ENCODE data around the gene NKD2. TPM values are rescaled to one million over a fixed set of nuclear protein-coding genes. Genes with fewer than 3 reads are reported as not detected.
"Not testable (repeated sequence)": the region's sequence is repeated elsewhere in the genome, so short reads cannot be mapped to it uniquely, and the experiment has no call there.

NKD2 gene
- total RNA-seq, 1 experiment from 2014 or later, result not detected

DNA sequence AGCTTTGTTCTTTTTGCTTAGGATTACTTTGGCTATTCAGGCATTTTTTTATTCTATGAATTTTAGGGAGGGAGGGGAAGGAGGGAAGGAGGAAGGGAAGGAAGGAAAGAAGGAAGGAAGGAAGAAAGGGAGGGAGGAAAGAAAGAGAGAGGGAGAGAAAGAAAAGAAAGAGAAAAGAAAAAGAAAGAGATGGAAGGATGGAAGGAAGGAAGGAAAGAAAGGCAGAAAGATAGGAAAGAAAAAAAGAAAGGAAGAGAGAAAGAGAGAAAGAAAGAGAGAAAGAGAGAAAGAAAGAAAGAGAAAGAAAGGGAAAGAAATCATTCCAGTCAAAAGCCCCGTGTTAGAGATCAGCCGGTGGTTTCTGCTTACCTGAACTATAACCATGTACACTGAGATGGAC, 20.8 kb upstream of the NKD2 start:
- Histone ChIP-seq H3K4me1 (0 out of 2 replicates have a peak, but pooled peaks cover 3% of the 10 kb centered on the region), H3K4me3 (no peak overlapping the region), H3K36me3 (no peaks in the 10 kb centered on the region), H3K27ac (no peak overlapping the region), H3K9me3 (replicated peaks) (no peaks in the 10 kb centered on the region), H3K27me3 (no peaks in the 10 kb centered on the region)
- no peak for DNase-seq

DNA sequence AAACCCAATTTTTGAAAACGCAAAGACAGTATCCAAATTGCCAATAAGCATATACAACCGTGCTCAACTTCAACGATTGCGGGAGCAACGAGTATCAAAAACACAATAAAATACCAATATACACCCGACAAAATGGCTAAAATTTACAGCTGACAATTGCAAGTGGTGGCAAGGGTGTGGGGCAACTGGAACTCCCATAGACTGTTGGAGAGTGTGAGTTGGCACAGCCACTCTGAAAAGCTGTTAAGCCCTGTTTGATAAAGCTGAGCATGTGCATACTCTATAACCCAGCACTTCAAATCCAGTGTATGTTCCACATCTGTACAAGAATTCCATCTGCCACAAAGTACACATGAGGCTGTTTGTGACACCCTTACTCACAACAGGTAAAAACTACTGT, 20.3 kb upstream of the NKD2 start:
- H3K36me3 ChIP-seq, result no peaks in the 10 kb centered on the region
- H3K27me3 ChIP-seq, result no peaks in the 10 kb centered on the region
- no peak overlapping the region for H3K27ac ChIP-seq
- 0 out of 2 replicates have a peak, but pooled peaks cover 5% of the 10 kb centered on the region for H3K4me1 ChIP-seq
- H3K9me3 ChIP-seq (replicated peaks), result no peaks in the 10 kb centered on the region
- DNase-seq, result no peak
- no peak overlapping the region for H3K4me3 ChIP-seq

DNA sequence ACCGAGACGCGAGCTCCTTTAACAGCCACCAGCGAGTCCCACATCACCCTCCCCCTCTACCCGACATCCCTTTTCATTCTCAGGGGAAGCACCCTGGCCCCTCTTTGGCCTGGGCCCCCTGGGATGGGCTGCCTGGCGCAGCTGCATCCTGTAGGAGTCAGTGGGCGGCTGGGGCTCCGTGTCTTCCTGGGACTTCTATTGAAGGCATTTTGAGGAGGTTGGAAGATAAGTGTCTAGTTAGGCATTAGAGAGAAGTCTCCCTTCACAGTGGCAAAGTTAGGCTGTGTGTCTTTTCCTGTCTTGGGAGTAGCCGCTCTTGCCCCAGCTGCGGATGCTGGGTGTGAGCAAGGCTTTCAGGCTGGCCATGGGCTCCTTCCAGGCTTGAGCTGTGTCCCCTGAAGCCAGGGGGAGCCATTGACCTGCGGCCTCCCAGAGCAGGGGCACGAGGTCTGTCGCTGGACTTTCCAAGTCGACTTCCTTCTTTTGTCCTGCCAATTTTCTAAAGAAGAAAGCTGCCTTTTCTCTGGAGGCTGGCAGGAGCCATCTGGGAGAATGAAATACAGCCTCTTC, 18.6 kb upstream of the NKD2 start:
- DNase-seq, result no peak
- H3K4me3 ChIP-seq, result no peak overlapping the region
- no peaks in the 10 kb centered on the region for H3K9me3 ChIP-seq (replicated peaks)
- 0 out of 2 replicates have a peak, but pooled peaks cover 5% of the 10 kb centered on the region for H3K4me1 ChIP-seq
- H3K27me3 ChIP-seq, result no peaks in the 10 kb centered on the region
- no peak overlapping the region for H3K27ac ChIP-seq
- no peaks in the 10 kb centered on the region for H3K36me3 ChIP-seq

DNA sequence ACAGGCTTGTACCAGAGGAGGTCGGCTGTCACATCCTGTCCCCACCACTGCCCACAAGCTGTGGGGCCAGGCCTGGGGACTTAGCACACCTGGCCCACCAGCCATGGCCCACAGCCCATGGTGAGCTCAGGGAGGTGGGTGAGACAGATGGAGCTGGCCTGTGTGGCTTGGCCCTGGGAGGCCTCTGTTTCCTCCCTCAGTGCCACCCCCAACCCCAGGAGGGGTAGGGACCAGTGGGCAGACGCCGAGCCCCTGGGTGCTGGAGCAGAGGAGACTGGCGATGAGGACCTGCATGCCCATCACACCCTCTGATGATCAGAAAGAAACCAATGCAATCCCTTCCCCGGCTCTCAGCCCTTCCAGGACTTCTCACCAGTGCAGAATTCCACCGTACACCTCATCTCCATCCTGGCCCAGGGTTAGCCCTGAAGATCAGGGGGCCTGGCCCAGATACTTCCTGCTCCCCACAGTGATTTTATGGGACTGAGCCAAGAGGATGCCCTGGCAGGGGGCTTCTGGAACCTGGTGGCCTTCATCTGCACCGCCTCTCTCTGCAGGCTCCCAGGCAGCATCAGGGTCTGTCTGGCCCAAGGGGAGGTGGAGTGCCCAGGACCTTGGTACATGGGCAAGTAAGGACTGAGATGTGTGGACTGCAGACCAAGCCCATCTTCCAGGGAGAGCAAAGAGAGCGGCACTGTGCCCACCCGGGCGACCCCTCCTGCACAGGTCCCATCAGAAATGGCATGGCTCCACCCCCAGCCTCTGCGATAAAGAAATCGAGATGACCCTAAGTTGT, 16.9 kb upstream of the NKD2 start:
- no peak overlapping the region for H3K27ac ChIP-seq
- H3K4me3 ChIP-seq, result no peak overlapping the region
- DNase-seq, result no peak
- H3K27me3 ChIP-seq, result no peaks in the 10 kb centered on the region
- H3K36me3 ChIP-seq, result no peaks in the 10 kb centered on the region
- no peaks in the 10 kb centered on the region for H3K9me3 ChIP-seq (replicated peaks)
- H3K4me1 ChIP-seq, result 0 out of 2 replicates have a peak, but pooled peaks cover 5% of the 10 kb centered on the region

DNA sequence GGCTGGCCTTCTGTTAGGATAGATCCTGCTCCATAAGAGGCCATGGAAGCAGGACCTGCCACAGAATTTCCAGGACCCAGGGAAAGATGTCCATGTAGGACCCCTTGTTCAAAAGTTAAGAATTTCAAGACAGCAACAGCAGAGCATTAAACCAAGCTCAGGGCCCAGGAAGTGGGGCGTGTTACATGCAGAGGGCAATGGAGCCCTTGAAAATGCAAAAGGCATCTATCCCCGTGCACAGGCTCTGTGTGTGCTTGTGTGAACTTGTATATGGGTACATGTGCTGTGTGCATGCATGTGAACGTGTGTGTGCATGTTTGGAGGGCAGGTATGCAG, 14.4 kb upstream of the NKD2 start:
- no peak for DNase-seq
- Histone ChIP-seq H3K4me1 (0 out of 2 replicates have a peak, but pooled peaks cover 8% of the 10 kb centered on the region), H3K27me3 (no peaks in the 10 kb centered on the region), H3K36me3 (no peaks in the 10 kb centered on the region), H3K4me3 (no peak overlapping the region), H3K9me3 (replicated peaks) (no peaks in the 10 kb centered on the region), H3K27ac (no peak overlapping the region)

DNA sequence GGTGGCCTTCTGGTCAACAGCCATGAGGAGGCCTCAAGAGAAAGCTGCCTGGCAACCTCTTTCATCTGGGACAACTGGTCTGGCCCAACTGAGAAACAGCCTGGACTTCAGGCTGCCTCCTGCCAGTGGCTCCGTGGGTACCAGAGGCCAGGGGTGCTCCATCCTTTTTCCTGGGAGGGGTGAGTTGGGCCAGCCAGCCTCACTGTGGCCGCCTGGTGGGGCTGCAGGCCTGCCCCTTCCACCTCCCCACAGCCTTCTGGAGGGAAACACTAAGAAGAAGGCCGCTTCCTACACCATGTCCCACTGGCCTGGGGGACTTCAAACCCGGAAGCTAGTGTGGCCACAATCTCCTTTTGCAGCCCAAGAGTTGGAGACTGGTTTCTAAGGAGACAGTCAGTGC, 13.8 kb upstream of the NKD2 start:
- no peak overlapping the region for H3K27ac ChIP-seq
- 0 out of 2 replicates have a peak, but pooled peaks cover 8% of the 10 kb centered on the region for H3K4me1 ChIP-seq
- no peaks in the 10 kb centered on the region for H3K9me3 ChIP-seq (replicated peaks)
- no peaks in the 10 kb centered on the region for H3K27me3 ChIP-seq
- no peak overlapping the region for H3K4me3 ChIP-seq
- DNase-seq, result no peak
- no peaks in the 10 kb centered on the region for H3K36me3 ChIP-seq

DNA sequence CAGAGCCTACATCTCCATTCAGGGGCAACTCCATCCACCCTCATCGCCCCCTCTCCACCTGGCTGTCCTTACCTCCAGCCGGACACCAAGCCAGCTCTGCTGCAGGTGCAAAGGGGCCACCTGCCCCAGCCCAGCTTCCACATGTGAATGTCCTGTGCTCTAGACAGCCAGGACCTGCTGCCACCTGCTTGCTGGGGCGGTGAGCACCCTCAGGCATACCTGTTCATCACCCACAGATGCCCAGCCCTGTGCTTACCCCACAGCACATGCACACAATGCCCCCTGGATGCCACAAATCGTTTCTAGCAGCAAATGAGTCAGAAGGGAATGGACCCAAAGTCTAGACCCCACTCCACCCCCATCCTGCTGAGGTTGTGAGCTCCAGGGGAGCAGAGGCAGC, 13.3 kb upstream of the NKD2 start:
- no peak for DNase-seq
- no peaks in the 10 kb centered on the region for H3K9me3 ChIP-seq (replicated peaks)
- no peak overlapping the region for H3K27ac ChIP-seq
- H3K4me1 ChIP-seq, result 0 out of 2 replicates have a peak, but pooled peaks cover 8% of the 10 kb centered on the region
- H3K36me3 ChIP-seq, result no peaks in the 10 kb centered on the region
- H3K4me3 ChIP-seq, result no peak overlapping the region
- no peaks in the 10 kb centered on the region for H3K27me3 ChIP-seq

DNA sequence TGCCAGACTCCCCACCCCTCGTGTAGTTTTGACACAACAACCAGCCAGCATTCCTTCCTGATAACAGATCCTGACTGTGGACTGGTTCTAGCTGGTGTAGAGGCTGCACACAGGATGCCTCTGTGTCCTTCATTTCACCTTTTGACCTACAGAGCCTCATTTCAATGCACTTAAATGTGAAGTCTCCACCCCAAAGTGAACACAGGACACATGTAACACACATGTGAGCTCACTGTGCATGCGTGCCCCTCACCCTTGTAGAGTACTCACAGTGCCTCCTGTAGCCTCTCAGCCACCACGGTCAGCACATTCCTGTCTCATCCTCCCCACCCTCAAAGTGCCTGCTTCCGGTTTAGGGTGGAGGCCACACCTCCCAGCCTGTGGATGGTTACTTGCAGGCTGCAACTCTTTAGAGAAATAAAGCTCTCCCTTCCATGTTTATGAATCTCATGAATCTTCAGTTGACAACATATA, 11.6 kb upstream of the NKD2 start:
- DNase-seq, result no peak
- Histone ChIP-seq H3K36me3 (no peaks in the 10 kb centered on the region), H3K27me3 (no peaks in the 10 kb centered on the region), H3K4me3 (no peak overlapping the region), H3K4me1 (0 out of 2 replicates have a peak, but pooled peaks cover 8% of the 10 kb centered on the region), H3K9me3 (replicated peaks) (no peaks in the 10 kb centered on the region), H3K27ac (no peak overlapping the region)

DNA sequence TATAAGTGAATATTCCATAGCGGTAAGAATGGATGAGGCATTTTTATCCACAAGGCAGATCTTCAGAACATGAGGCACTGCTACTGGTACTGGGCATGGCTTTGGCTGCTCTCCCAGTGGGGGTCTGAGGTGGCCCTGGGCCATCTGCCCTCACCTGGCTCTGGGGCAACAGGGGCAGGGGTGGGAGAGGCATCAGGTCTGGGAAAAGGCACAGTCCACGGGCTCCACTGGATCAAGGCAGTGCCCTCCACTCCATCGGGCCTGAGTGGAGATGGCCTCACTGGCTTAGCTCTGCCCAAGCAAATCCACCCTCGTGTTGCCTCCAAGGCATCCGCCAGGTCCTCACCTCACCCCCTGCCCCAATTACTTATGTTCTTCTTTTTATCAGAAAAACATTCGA, 10.9 kb upstream of the NKD2 start:
- Histone ChIP-seq H3K27ac (no peak overlapping the region), H3K4me1 (0 out of 2 replicates have a peak, but pooled peaks cover 6% of the 10 kb centered on the region), H3K27me3 (no peaks in the 10 kb centered on the region), H3K36me3 (no peaks in the 10 kb centered on the region), H3K9me3 (replicated peaks) (no peaks in the 10 kb centered on the region), H3K4me3 (no peak overlapping the region)
- DNase-seq, result no peak

DNA sequence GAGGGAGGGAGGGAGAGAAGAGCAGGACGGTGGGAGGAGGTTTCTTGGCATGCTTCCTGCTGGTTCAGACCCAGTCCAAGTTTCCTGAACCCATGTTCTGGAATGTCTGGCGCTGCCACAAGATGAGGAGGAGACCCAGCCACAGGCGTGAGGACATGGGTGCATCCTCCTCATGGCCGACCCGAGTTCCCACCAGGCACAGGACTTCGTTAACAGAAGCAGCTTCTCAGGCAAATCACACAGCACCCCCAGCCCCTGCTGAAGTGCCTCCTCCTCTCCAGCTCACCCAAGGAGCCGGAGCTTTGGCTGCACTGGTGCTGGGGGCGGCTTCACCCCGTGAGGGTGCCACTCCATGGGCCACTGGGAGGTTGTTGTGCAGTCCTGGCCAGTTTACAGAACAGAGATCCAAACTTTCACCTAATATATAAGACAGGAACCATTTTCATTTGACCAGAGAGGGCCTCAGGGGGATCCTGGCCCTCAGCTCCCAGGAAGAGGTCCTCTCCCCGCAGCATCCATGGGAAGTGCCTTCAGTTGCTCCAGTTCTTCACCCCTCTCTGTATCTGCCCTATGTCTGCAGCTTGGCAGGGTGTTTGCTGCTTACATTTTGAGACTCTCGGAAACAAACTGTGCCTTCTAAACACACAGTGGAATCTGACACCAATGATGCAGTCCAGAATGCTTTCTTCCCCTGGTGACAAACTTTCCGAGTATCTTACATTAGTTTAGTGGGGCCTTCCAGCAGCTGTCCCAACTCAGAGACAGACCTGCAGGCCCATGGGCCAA, 10.2 kb upstream of the NKD2 start:
- H3K27me3 ChIP-seq, result no peaks in the 10 kb centered on the region
- no peak overlapping the region for H3K4me3 ChIP-seq
- no peaks in the 10 kb centered on the region for H3K9me3 ChIP-seq (replicated peaks)
- H3K36me3 ChIP-seq, result no peaks in the 10 kb centered on the region
- no peak for DNase-seq
- H3K27ac ChIP-seq, result no peak overlapping the region
- peaks cover 3% of the 10 kb centered on the region; the same call in 1 of the 2 replicates for H3K4me1 ChIP-seq

DNA sequence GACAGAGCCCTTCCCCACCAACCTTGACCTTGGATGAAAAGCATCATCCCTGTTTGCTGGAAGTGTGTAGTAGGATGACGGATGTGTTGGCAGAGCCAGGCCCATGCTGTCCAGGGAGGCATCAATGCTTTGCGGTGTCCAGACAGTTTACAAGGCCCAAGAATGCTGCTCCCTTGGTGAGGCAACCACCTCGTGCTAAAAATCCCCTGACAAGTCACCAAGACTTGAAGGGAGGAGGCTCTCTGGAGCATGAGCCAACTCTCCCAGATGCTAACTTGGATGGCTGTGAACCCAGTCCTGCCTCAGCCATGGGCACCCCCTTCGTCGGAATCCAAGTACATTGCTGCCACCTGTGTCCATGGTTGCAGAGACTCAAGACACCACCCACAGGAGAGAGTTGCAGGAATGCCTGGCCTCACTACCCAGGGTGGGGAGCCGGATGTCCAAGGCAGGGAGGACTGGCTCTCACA, 9.5 kb upstream of the NKD2 start:
- no peak overlapping the region for H3K27ac ChIP-seq
- DNase-seq, result no peak
- no peaks in the 10 kb centered on the region for H3K36me3 ChIP-seq
- H3K4me1 ChIP-seq, result peaks cover 3% of the 10 kb centered on the region; the same call in 1 of the 2 replicates
- H3K4me3 ChIP-seq, result no peak overlapping the region
- no peaks in the 10 kb centered on the region for H3K27me3 ChIP-seq
- H3K9me3 ChIP-seq (replicated peaks), result no peaks in the 10 kb centered on the region

DNA sequence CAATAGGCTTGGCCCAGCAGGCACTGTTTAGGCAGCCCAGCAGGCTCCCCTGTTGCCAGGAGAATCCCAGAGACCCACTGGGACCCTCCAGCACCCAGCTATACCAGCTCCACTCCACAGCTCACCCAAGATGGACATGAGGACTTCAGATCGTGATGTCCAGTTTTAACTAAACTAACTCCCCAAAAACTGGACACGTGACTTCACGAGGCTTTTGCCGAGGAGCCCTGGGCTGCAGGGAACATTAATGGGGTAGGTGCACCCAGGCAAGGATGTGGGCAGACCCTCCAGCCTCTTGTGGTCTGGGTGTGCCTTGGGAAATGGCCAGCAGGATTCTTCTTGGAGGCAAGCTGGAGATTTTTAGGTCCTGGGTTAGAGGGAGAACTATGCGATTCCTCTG, 8.9 kb upstream of the NKD2 start:
- Histone ChIP-seq H3K9me3 (replicated peaks) (no peaks in the 10 kb centered on the region), H3K27ac (no peak overlapping the region), H3K36me3 (no peaks in the 10 kb centered on the region), H3K4me3 (no peak overlapping the region), H3K4me1 (peaks cover 3% of the 10 kb centered on the region; the same call in 1 of the 2 replicates), H3K27me3 (no peaks in the 10 kb centered on the region)
- no peak for DNase-seq

DNA sequence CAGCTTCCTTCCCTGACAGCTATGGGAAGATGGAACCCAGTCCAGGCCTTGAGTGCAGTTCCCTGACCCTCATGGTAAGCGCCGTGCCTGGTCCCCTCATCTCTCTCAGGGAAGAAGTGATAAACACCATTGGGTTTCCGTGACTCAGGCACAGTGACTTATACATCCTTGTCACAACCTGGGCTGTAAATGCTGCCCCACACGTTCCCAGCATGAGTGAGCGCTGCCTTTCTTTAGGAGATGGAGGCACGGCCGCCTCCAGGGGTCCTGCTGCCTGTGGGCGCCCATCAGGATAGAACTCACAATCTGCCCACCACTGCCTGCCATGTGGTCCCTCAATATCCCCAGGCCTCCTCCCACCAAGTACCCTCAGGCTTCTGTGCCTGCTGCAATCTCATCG, 8.3 kb upstream of the NKD2 start:
- Histone ChIP-seq H3K27ac (no peak overlapping the region), H3K27me3 (no peaks in the 10 kb centered on the region), H3K9me3 (replicated peaks) (no peaks in the 10 kb centered on the region), H3K4me1 (peaks cover 3% of the 10 kb centered on the region; the same call in 1 of the 2 replicates), H3K4me3 (no peak overlapping the region), H3K36me3 (no peaks in the 10 kb centered on the region)
- DNase-seq, result no peak

DNA sequence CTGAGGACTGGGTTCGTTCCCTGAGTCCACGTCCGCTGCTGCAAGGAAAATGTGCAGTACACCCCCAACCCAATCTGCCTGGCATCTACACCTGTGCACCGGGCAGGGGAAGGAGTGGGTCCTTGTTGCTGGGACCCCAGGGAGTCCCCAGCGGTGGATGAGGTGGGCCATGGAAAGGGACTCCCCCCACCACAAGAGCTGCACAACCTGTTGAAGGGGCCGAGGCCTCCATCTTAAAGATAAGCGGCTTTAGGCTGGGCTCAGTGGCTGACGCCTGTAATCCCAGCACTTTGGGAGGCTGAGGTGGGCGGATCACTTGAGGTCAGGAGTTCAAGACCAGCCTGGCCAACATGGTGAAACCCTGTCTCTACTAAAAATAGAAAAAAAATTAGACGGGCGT, 7.8 kb upstream of the NKD2 start:
- H3K36me3 ChIP-seq; H3K4me1 ChIP-seq; H3K9me3 ChIP-seq (replicated peaks); DNase-seq; H3K27me3 ChIP-seq; H3K27ac ChIP-seq; H3K4me3 ChIP-seq: not testable (repeated sequence)

All from SJCRH30 (cell line).